Measurements from ENCODE around the gene MAGEC3.
"Not testable (repeated sequence)": the region's sequence is repeated elsewhere in the genome, so short reads cannot be mapped to it uniquely, and the experiment has no call there.

The MAGEC3 gene

DNA sequence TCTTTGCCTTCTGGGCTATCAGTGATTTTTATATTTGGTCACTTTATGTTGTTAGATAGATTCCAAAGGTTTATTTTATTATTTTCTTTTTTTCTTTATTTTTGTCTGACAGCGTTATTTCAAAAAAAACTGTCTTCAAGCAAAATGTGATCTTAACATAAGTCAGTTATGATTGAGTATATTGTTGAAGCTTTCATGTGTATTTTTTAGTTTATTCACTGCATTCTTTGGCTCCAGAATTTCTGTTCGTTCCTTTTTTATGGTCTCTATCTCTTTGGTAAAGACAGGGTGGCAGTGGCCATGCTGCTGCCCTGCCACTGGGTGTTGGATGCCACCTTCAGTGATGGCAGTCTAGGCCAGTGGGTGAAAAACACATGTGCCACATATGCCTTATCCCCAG is at the start of gene MAGEC3:
MAGEC3 (plus strand) TSS at position 301 of the 400 bp plus-strand sequence; CDS start at position 301, 0 bp downstream.
- no peak for DNase-seq

- DNase-seq: no peak
These were observed 46.3 kb upstream of the MAGEC3 start for GRCh38 chrX:141791856-141792255.

- no peak for DNase-seq
These were observed 26.7 kb upstream of the MAGEC3 start for GRCh38 chrX:141811438-141811837.

DNA sequence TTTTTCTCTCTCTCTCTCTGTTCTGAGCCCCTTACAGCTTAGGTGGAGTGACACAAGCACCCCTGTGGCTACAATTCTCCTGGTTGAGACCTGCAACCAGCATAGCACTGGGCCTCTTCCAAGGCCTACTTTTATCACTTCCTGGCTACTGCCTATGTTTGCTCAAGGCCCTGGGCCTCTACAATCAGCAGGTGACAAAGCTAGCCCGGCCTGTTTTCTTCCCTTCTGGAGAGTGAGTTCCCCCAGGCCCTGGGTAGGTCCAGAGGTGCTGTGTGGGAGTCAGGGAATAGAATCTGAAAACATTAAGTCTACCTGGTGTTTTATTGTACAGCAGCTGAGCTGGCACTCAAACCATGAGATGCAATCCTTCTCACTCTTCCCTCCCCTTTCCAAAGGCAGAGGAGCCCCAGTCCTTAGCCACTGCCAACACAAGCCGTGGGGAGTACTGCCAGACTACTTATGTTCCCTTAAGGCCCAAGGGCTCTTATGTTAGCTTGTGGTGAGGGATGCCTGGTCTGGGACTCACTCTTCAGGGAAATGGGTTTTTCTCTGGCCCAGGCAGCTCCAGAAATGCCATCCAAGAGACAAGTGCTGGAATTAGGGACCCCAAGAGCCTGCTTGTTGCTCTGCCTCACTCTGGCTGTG is 23.8 kb upstream of the MAGEC3 start:
- DNase-seq: no peak

GRCh38 chrX:141815904-141816303 is 22.2 kb upstream of the MAGEC3 start:
- no peak for DNase-seq

DNA sequence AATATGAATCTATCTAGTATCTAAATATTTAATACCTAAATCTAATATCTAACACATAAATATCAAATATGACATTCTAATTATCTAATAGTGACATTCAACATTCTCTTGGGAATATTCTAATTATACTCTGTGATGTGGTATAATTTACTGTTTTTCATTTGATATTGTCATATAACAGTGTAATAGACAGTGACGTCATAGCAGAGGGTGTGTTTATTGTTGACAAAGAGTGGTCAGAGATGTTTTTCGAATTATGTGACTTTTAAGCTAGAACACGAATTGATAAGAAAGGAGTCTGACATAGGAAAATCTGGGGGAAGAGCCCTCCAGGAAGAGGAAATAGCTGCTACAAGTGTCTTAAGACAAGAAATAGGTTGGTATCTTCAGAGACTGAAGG is 5.9 kb upstream of the MAGEC3 start:
- no peak for DNase-seq

- DNase-seq: no peak
These were observed 1.7 kb downstream of the MAGEC3 start for GRCh38 chrX:141839856-141840255.

DNA sequence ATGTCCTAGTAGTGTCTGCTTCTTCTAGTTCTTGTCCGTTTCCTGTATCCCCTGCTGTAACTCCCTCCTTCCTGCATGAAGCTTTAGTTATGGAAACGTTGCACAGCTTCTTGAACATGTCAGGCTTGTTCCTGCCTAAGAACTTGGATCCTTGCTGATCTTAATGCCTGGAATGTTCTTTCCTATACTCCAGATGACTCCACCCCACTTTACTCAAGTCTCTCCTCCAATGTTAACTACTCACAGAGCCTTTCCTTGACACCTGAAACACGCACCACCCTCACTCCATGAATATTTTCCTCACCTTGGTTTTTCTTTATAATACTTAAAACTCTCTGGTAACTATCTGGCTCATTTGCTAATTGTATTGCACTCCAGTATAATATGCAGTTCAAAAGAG is 19.4 kb downstream of the MAGEC3 start:
- no peak for DNase-seq

- DNase-seq: no peak
These were observed 41.5 kb downstream of the MAGEC3 start for GRCh38 chrX:141879616-141880015.

DNA sequence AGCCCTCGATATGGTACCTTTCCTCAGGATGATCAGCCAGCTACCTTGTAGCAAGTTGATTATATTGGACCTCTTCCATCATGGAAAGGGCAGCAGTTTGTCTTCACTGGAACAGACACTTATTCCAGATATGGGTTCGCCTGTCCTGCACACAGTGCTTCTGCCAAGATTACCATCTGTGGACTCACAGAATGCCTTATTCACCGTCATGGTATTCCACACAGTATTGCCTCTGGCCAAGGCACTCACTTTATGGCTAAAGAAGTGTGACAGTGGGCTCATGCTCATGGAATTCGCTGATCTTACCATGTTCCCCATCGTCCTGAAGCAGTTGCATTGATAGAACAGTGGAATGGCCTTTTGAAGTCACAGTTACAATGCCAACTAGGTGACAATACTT is 50.7 kb downstream of the MAGEC3 start:
- not testable (repeated sequence) for DNase-seq

- no peak for DNase-seq
These were observed 56.6 kb downstream of the MAGEC3 start for GRCh38 chrX:141894733-141895132.

- no peak for DNase-seq
These were observed 59.6 kb downstream of the MAGEC3 start for GRCh38 chrX:141897690-141898089.

DNA sequence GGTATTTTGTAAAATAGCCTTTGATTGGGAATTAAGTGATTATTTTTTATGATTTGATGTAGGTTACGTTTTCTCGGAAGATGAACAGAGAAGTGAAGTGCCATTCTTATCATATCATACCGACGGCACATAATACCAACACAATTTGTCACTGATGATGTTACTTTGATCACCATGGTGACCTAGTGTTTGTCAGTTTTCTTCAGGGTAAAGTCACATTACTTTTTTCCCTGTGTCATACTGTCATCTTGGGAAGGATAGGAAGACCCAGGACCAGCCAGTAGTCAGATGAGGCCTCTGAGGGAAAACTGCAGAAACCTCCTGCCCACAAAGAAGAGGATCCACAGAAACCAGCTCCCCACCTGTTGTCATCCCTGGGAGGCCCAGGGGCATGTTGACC is 64.2 kb downstream of the MAGEC3 start:
- no peak for DNase-seq

GRCh38 chrX:141903400-141904155 is 65.5 kb downstream of the MAGEC3 start, which contains the start of gene MAGEC1:
TSS of gene MAGEC1 (plus strand) at chrX:141903894. CDS start at chrX:141905073, 1,179 bp downstream.
- DNase-seq: no peak

GRCh38 chrX:141904262-141904661 is 66.1 kb downstream of the MAGEC3 start:
- no peak for DNase-seq

DNA sequence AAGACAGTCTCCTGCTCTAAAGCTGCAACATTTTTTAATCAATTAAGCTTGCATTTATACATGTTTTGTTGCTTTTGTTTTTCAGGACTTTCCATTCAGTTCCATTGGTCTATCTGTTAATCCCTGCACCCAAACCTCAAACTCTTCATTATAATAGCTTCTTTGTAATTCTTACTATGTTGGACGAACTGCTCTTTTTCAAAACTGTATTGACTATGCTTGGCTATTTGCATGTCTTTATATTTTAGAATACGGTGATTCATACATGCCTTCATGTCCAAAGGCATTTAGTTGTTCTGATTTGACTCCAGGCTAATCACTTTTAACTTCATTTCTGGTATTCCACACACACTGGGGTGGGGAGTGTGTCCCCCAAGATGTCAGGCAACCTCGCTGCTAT is 79.7 kb downstream of the MAGEC3 start:
- no peak for DNase-seq

DNA sequence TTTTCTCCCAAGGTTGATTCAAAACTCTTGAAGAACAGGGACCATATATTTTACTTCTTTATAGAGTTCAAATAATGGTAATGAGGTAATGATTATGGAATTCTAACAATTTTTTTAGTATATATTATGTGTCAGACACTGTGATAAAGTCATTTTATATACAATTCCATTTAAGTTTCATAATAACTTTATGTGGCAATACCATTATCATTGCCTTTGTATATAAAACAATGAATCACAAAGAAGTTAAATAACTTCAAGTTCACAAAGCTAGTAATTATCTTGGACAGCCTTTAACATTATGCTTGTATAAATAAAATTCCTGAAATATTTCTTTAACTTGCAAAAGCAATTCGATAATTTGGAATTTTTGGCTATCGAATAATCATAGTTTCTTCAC is 86.2 kb downstream of the MAGEC3 start:
- DNase-seq: no peak

- no peak for DNase-seq
These were observed 90.3 kb downstream of the MAGEC3 start for GRCh38 chrX:141928432-141928831.

GRCh38 chrX:141934059-141934641 is 96.0 kb downstream of the MAGEC3 start:
- no peak for DNase-seq

GRCh38 chrX:141935645-141936044 is 97.5 kb downstream of the MAGEC3 start:
- no peak for DNase-seq

GRCh38 chrX:141936080-141936479 is 98.0 kb downstream of the MAGEC3 start:
- no peak for DNase-seq

- DNase-seq: no peak
These were observed 103.1 kb downstream of the MAGEC3 start for GRCh38 chrX:141941234-141941633.

GRCh38 chrX:141945426-141945825 is 107.3 kb downstream of the MAGEC3 start:
- DNase-seq: no peak

DNA sequence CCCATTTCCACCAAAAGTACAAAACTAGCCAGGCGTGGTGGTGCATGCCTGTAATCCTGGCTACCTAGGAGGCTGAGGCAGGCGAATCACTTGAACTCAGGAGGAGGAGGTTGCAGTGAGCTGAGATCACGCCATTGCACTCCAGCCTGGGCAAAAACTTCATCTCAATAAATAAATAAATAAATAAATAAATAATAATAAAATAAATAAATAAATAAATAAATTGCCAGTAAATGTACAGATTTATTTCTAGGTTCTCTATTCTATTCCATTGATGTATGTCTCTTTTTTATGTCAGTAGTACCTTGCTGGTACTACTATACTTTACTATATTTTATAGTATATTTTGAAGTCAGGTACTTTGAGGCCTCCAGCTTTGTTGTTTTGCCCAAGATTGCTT is 109.2 kb downstream of the MAGEC3 start:
- no peak for DNase-seq
